Right kidney (tissue), 1 donor: ENCODE results near the gene SGPL1.

ENCODE experiments used
- DNase-seq: peaks from one replicate; pipeline ENCODE4 v3.0.0-alpha.2; 2016

SGPL1 gene

GRCh38 chr10:70884741-70885140 lies 69.0 kb downstream of the SGPL1 start:
- DNase-seq, result no peak

- DNase-seq, result no peak
These were observed 69.7 kb downstream of the SGPL1 start for GRCh38 chr10:70885481-70885880.

DNA sequence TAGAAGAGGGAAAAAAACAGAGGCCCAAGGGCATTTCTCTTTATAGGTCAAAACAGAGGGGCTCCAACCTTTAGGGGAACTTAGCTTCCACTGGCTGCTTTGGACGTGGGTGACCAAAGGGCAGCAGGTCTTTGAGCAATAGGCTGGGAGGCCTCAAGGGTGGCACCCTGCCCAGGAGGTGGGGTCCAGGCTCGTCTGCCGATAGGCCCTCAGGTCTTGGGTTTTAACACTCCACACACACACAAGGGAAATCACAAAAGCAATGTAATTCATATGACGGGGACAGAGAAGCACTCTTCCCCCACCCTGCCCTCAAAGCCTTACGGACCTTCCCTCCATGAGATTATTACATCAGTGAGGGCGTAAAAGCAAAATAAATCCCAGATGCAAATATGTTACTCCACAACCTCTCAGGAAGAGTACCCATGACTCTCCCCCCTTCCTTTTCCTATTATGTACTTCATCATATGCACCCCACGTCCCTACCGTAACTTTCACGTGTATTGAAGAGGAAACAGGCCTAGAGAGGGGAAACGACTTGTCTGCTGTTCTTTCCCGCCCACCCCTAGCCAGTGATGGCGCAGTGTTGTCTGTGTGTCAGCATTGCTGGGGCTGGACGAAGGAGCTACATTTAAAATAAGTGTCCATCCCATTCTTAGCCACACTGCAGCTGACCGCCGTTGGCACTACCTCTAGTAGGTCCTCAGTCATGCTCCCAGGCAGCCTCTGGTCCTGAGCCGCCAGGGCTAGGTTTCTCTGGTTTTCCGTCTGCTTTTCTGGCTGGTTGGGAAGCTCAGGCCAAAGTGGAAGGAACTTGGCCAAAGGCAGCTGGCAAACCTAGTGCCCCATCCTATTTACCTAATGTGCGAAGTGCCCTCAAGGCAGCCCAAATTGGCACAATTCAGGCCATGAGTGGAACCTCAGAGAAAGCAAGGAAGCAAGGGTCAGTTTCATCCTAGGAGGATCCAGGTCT lies 70.5 kb downstream of the SGPL1 start:
- no peak for DNase-seq

GRCh38 chr10:70886921-70887665 lies 71.3 kb downstream of the SGPL1 start:
- no peak for DNase-seq

DNA sequence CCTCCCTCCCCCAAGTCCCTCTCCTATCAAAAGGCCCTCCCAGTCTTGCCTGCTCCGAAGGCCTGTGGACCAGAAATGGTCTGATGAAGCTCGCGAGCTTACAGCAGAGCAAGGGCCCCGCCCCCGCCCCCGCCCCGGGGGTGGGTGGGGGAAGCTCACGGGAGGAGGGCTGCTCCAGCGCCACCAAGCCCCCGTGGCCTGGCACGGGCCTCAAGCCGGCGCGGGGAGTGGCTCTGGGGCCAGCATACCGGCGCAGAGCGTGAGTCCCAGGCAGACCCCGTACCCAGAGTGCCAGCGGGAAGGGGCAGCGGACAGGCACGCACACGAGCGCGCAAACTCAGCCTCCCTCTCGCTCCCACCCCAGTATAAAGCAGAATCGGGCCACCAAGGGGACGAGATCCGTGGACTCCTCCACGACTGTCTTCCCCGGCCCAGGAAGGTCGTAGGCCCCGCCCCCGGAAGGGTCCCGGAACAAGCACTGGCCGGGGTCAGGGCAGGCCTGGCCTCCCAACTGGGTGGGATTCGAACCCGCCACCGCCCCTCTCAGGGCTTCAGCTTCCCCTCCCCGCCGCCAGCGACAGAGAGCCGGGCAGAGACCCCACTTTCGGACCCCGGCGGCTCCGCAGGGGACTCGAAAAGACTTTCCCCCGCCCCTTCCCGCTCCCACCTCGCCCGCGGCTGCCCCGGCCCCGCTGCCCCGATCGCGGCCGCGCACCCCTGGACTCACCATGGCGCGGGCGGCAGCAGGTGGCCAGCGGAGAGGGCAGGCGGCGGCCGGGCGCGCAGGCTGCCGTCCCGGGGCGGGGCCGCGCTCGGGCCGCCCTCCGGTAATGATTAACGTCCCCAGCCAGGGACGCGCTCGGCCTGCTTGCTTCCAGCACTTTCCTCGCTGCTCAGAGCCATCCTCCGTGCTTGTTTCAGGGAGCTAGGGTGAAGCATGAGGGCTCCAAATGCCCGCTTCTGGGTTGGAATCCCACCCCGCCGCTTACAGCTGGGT lies 72.4 kb downstream of the SGPL1 start, which contains the start of gene PCBD1:
PCBD1 (minus strand) TSS at position 762 of the 997 bp plus-strand sequence; CDS start at position 730, 32 bp downstream.
- DNase-seq, result peak; percentile 87

DNA sequence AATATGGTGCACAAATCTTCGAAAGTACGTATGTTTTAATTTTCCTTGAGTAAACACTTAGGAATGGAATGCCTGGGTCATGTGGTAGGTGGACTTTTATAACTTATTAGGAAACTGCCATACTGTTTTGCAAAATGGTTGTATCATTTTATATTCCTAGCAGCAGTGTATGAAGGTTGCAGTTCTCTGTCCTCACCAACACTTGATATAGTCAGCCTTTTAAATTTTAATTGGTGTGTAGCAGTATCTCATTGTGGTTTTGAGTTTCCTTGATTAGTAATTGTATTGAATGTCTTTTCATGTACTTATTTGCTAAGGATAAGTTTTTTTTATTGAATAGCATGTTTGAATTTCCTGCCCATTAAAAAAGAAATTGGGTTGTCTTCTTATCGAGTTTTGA lies 73.5 kb downstream of the SGPL1 start:
- DNase-seq, result no peak

DNA sequence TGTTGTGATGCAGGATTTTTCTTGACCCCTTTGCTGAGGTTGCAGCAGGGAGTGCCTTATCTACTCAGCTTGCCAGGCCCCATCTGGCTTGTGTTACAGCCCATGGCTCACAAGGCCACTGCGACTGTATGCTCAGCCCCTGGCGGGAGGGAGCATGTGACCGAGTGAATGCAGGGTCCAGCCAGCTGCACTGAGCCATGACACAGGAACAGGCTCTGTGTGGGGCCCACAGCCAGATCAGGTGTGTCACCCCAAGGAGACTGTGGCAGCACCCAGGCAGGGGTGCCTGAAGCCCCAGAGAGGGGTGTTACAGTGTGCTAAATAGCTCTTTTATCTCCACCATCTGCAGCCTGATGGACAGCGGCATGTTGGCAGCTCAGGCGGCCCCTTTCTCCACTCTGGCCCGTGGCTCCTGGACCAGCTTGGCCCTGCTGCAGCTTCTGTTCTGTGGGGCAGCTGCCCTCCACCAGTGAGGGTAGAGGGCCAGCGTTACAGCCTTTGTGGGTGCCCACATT lies 75.2 kb downstream of the SGPL1 start:
- DNase-seq, result peak; percentile 47

GRCh38 chr10:70891627-70892026 lies 75.9 kb downstream of the SGPL1 start:
- DNase-seq, result no peak

DNA sequence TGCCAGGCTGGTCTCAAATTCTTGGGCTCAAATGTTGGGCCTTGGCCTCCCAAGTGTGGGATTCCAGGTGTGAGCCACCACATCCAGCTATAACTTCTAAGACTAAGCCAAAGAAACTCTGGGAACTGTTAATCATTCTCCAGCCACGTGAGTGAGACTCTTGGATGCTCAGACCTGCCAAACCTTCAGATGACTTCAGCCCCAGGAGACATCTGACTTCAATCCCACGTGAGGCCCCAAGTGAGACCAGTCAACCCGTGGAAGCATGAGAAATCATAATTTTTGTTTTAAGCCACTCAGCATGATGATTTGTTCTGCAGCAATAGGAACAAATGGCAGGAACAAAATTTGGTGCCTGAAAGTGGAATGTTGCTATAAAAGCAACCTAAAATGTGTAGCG lies 76.9 kb downstream of the SGPL1 start:
- no peak for DNase-seq

GRCh38 chr10:70893227-70894006 lies 77.7 kb downstream of the SGPL1 start:
- no peak for DNase-seq

DNA sequence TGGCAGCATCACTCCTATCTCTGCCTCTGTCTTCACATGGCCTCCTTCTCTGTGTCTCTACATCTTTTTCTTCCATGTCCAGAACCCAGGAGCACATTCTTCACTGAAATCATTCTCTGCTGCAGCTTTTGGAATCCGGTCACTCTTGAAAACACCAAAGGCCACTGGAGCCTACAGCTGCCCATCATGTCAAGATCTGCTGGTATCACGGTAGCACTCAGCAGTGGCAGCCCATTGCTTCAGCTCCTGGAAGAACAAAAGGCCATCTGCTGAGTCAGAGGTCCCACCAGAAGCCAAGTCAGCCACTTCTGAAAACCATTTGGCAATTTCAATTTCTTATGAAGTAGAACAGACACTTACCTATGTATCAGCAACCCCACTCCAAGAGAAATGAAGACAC lies 78.7 kb downstream of the SGPL1 start:
- no peak for DNase-seq

GRCh38 chr10:70896551-70896950 lies 80.8 kb downstream of the SGPL1 start:
- DNase-seq, result no peak

DNA sequence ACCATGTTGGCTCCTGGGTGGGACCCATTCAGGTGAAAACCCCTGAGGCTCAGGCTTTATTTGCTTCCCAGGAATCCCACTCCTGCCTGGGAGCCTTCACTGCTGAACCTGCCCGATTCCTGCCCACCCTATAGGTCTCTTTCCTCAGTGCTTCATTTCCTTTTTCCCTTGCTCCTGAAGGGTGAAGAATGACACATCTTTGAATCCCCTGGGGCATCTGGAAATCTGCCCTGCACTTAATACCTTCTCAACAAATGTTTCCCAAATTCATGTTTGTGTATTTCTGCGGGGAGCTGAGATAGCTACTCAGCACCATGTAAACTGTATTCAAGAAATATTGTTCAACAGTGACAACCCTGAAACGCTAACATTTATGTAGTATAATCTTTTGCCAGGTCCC lies 82.9 kb downstream of the SGPL1 start:
- no peak for DNase-seq

- no peak for DNase-seq
These were observed 83.3 kb downstream of the SGPL1 start for GRCh38 chr10:70899096-70899495.

DNA sequence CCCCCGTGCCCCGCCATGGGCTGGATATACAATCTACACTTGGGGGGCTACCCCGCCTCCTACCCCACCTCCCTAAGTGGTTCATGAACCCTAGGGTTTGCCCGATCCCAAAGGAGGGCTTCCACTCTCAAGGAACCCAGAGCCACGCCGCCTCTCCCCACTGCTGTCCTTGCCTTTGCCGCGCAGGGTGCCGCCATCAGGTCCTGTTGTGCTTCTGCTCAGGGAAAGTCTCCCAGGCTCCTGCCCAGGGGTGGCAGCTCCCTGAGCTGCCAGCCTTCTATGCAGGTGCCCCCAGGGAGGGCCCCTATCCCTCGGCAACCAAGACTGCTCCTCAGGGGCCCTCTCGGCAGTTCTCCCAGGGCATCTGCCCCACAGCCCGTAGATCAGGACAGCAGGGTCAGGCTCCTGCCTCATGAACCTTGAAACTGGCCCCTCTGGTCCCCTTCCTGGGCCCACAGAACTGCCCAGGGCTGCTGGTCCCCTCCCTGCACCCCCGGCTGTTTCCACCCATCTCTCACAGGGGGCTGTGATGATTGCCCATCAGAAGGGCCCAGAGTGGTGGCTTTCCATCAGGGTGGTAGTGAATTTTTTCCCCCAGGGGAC lies 85.6 kb downstream of the SGPL1 start:
- DNase-seq, result no peak

GRCh38 chr10:70902661-70903261 lies 87.0 kb downstream of the SGPL1 start:
- no peak for DNase-seq

DNA sequence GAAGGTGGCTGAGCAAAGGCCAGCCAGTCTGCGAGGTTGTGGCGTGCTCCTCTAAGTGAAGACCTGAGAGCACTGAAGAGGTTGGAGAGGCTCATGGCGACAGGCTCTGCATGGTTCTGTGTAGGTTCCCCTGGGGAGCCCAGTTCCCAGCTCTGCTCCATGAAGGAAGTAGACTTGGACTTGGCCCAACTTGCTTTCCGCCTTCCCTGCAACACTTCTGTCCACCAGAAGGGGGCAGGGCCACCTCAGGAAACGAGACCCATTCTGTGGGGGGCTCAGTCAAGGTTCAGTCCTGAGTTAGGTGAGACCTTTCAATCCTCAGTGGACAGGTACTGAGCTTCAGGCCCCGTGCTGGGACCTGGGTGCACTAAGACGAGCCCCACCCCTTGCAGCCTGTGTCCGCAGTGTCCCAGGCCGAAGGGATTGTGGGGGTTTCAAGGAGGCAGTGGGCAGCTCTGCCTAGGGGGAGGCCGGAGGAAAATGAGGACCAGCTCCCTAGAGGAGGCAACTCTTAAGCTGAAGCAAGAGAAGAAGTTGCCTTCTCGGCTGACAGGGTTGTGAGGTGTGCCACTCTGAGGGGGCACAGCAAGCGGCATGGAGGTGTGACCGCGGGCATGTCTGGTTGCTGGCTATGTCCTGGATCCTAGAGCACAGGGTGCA lies 87.6 kb downstream of the SGPL1 start:
- DNase-seq, result peak; percentile 64

GRCh38 chr10:70905071-70906021 lies 89.6 kb downstream of the SGPL1 start:
- DNase-seq, result no peak
